ENCODE measurements around the gene DFFB.

DFFB gene

GRCh38 chr1:3923378-3924185 is 66.3 kb downstream of the DFFB start:
- ChIA-PET POLR2A (no interaction called here), CTCF (no interaction called here)
- DNase-seq (ENCODE audit: extremely low spot score): no peak
- no peak for TF ChIP-seq SUZ12 (IDR thresholded peaks at IDR 0.05)
- no peak for TF ChIP-seq L3MBTL2 (conservative IDR thresholded peaks at IDR 0.05)
- no peak for TF ChIP-seq ZNF384 (IDR thresholded peaks at IDR 0.05)
- no peak for TF ChIP-seq TARDBP (IDR thresholded peaks at IDR 0.05)
- no peak for TF ChIP-seq CTBP1 (IDR thresholded peaks at IDR 0.05; ENCODE audit: borderline replicate concordance)
- TF ChIP-seq, protein P1, sequence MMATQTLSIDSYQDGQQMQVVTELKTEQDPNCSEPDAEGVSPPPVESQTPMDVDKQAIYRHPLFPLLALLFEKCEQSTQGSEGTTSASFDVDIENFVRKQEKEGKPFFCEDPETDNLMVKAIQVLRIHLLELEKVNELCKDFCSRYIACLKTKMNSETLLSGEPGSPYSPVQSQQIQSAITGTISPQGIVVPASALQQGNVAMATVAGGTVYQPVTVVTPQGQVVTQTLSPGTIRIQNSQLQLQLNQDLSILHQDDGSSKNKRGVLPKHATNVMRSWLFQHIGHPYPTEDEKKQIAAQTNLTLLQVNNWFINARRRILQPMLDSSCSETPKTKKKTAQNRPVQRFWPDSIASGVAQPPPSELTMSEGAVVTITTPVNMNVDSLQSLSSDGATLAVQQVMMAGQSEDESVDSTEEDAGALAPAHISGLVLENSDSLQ (IDR thresholded peaks at IDR 0.05): no peak
- TF ChIP-seq FOXK2 (IDR thresholded peaks at IDR 0.05): no peak
- TF ChIP-seq HDGF (IDR thresholded peaks at IDR 0.05; ENCODE audit: borderline replicate concordance): no peak
- TF ChIP-seq FOXM1 (IDR thresholded peaks at IDR 0.05; ENCODE audit: borderline replicate concordance): no peak
- TF ChIP-seq ELF4 (IDR thresholded peaks at IDR 0.05): no peak
- no peak for TF ChIP-seq ARNT (IDR thresholded peaks at IDR 0.05)
- TF ChIP-seq LEF1 (IDR thresholded peaks at IDR 0.05; ENCODE audit: borderline replicate concordance): no peak
- TF ChIP-seq SP1 (IDR thresholded peaks at IDR 0.05): no peak
- TF ChIP-seq NFRKB (IDR thresholded peaks at IDR 0.05): no peak
- TF ChIP-seq FOXA1 (IDR thresholded peaks at IDR 0.05): no peak
- no peak for TF ChIP-seq BHLHE40 (IDR thresholded peaks at IDR 0.05; ENCODE audit: borderline replicate concordance)

DNA sequence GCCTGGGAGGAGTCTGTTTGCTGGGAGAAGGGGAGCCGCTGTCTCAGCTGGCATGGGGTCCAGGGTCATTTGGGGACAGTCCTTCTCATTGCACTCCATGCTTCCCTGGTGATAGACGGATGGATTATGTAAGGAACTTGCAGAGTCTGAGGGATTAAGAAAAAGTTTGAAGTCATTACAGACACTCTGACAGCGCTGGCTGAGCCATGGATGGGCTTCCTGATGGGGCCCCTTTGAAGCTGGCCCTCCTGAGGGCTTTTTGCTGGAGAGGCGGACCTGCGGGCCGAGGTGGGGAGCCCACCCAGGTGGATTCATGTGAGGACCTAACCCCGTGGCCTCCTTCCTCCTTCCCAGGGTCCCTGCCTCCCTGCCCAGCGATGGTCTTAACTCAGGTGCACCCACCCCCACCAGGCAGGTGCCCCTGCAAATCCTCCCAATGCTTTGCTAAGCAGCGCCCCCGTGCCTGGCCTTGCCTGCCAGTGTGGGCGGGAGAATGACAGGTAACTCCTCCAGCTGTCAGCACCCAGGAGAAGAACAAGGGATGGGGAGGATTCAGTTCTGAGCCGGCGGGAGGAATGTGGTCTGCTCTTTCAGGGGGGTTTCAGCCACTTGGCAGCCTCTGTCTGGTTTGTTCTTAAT is 67.0 kb downstream of the DFFB start:
- ChIA-PET POLR2A (no interaction called here), CTCF (no interaction called here)
- TF ChIP-seq TARDBP (IDR thresholded peaks at IDR 0.05): no peak
- TF ChIP-seq BHLHE40 (IDR thresholded peaks at IDR 0.05; ENCODE audit: borderline replicate concordance): no peak
- TF ChIP-seq ZNF384 (IDR thresholded peaks at IDR 0.05): no peak
- TF ChIP-seq, protein P1 (IDR thresholded peaks at IDR 0.05): no peak
- no peak for TF ChIP-seq L3MBTL2 (conservative IDR thresholded peaks at IDR 0.05)
- TF ChIP-seq NFRKB (IDR thresholded peaks at IDR 0.05): no peak
- TF ChIP-seq FOXM1 (IDR thresholded peaks at IDR 0.05; ENCODE audit: borderline replicate concordance): no peak
- no peak for TF ChIP-seq FOXA1 (IDR thresholded peaks at IDR 0.05)
- no peak for TF ChIP-seq LEF1 (IDR thresholded peaks at IDR 0.05; ENCODE audit: borderline replicate concordance)
- no peak for DNase-seq (ENCODE audit: extremely low spot score)

DNA sequence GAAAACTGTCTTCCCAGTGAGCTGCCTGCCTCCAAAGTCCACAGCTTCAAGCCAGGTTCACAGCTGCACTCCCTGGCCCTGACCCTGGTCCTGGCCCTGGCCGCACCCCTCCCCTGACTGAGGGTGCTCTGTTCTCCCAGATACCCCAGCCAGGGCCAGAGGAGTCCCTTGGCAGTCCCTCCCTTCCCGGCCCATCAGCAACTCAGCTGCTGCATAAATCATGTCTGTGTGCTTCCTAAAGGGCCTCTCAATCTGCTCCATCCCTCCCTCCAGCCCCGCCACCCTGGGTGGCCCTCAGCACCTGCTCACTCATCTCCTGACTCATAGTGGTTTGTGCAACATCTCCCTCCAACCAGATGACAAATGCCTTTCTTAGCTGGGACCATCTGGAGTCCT is 67.5 kb downstream of the DFFB start:
- TF ChIP-seq SUZ12 (IDR thresholded peaks at IDR 0.05): no peak
- no peak for TF ChIP-seq ARNT (IDR thresholded peaks at IDR 0.05)
- no peak for TF ChIP-seq LEF1 (IDR thresholded peaks at IDR 0.05; ENCODE audit: borderline replicate concordance)
- no peak for TF ChIP-seq ZNF384 (IDR thresholded peaks at IDR 0.05)
- no peak for TF ChIP-seq ELF4 (IDR thresholded peaks at IDR 0.05)
- TF ChIP-seq, protein P1 (IDR thresholded peaks at IDR 0.05): no peak
- no peak for TF ChIP-seq FOXM1 (IDR thresholded peaks at IDR 0.05; ENCODE audit: borderline replicate concordance)
- TF ChIP-seq FOXA1 (IDR thresholded peaks at IDR 0.05): no peak
- TF ChIP-seq CTBP1 (IDR thresholded peaks at IDR 0.05; ENCODE audit: borderline replicate concordance): no peak
- TF ChIP-seq HDGF (IDR thresholded peaks at IDR 0.05; ENCODE audit: borderline replicate concordance): no peak
- no peak for TF ChIP-seq NFRKB (IDR thresholded peaks at IDR 0.05)
- TF ChIP-seq SP1 (IDR thresholded peaks at IDR 0.05): no peak
- TF ChIP-seq FOXK2 (IDR thresholded peaks at IDR 0.05): no peak
- TF ChIP-seq BHLHE40 (IDR thresholded peaks at IDR 0.05; ENCODE audit: borderline replicate concordance): no peak
- no peak for TF ChIP-seq TARDBP (IDR thresholded peaks at IDR 0.05)
- TF ChIP-seq L3MBTL2 (conservative IDR thresholded peaks at IDR 0.05): no peak
- CTCF ChIA-PET: no interaction called here
- POLR2A ChIA-PET: no interaction called here

GRCh38 chr1:3925256-3925655 is 68.0 kb downstream of the DFFB start:
- DNase-seq (ENCODE audit: extremely low spot score): no peak
- CTCF ChIA-PET: no interaction called here
- POLR2A ChIA-PET: no interaction called here
- TF ChIP-seq BHLHE40 (IDR thresholded peaks at IDR 0.05; ENCODE audit: borderline replicate concordance) (no peak), SUZ12 (IDR thresholded peaks at IDR 0.05) (no peak), L3MBTL2 (conservative IDR thresholded peaks at IDR 0.05) (no peak), HDGF (IDR thresholded peaks at IDR 0.05; ENCODE audit: borderline replicate concordance) (no peak), TARDBP (IDR thresholded peaks at IDR 0.05) (no peak), CTBP1 (IDR thresholded peaks at IDR 0.05; ENCODE audit: borderline replicate concordance) (no peak), ARNT (IDR thresholded peaks at IDR 0.05) (no peak), SP1 (IDR thresholded peaks at IDR 0.05) (no peak), FOXA1 (IDR thresholded peaks at IDR 0.05) (no peak), FOXK2 (IDR thresholded peaks at IDR 0.05) (no peak), ELF4 (IDR thresholded peaks at IDR 0.05) (no peak), FOXM1 (IDR thresholded peaks at IDR 0.05; ENCODE audit: borderline replicate concordance) (no peak), LEF1 (IDR thresholded peaks at IDR 0.05; ENCODE audit: borderline replicate concordance) (no peak), NFRKB (IDR thresholded peaks at IDR 0.05) (no peak), ZNF384 (IDR thresholded peaks at IDR 0.05) (no peak)
- TF ChIP-seq, protein P1 (IDR thresholded peaks at IDR 0.05): no peak

More for the DNA sequence above, 67.5 kb downstream of the DFFB start:
- no peak for DNase-seq (ENCODE audit: extremely low spot score)

- TF ChIP-seq HDGF (IDR thresholded peaks at IDR 0.05; ENCODE audit: borderline replicate concordance) (no peak), TARDBP (IDR thresholded peaks at IDR 0.05) (no peak), FOXM1 (IDR thresholded peaks at IDR 0.05; ENCODE audit: borderline replicate concordance) (no peak), FOXK2 (IDR thresholded peaks at IDR 0.05) (no peak), BHLHE40 (IDR thresholded peaks at IDR 0.05; ENCODE audit: borderline replicate concordance) (no peak), ELF4 (IDR thresholded peaks at IDR 0.05) (no peak), ARNT (IDR thresholded peaks at IDR 0.05) (no peak), FOXA1 (IDR thresholded peaks at IDR 0.05) (no peak), NFRKB (IDR thresholded peaks at IDR 0.05) (no peak), SUZ12 (IDR thresholded peaks at IDR 0.05) (no peak), LEF1 (IDR thresholded peaks at IDR 0.05; ENCODE audit: borderline replicate concordance) (no peak)
- TF ChIP-seq, protein P1 (IDR thresholded peaks at IDR 0.05): no peak
- POLR2A ChIA-PET: no interaction called here
- CTCF ChIA-PET: no interaction called here
- DNase-seq (ENCODE audit: extremely low spot score): no peak
Measured at GRCh38 chr1:3925762-3926161, 68.5 kb downstream of the DFFB start.
